IPS-20b (cell line): ENCODE data around the gene PAGR1.
"Not testable (repeated sequence)": the region's sequence is repeated elsewhere in the genome, so short reads cannot be mapped to it uniquely, and the experiment has no call there.

Experiments used
- H3K27ac ChIP-seq: one replicate; pipeline ENCODE4 v1.5.1; 2013; ENCODE audit warnings: low read length
- H3K27me3 ChIP-seq: 2 replicates; pipeline ENCODE4 v1.6.1; 2013; ENCODE audit warnings: mild to moderate bottlenecking, low read length, inconsistent platforms; ENCODE audit not compliant: insufficient read depth
- H3K36me3 ChIP-seq: 2 replicates; pipeline ENCODE4 v1.6.1; 2013; ENCODE audit warnings: low read depth, mild to moderate bottlenecking, inconsistent platforms, low read length, moderate library complexity; ENCODE audit not compliant: insufficient read depth
- H3K4me1 ChIP-seq: 2 replicates; pipeline ENCODE4 v1.6.1; 2013; ENCODE audit warnings: mild to moderate bottlenecking, control low read depth, inconsistent platforms, low read length, moderate library complexity; ENCODE audit not compliant: insufficient read depth
- H3K4me3 ChIP-seq: 2 replicates; pipeline ENCODE4 v1.5.1; 2013; ENCODE audit warnings: mild to moderate bottlenecking, low read length, inconsistent platforms
- H3K9ac ChIP-seq: 2 replicates; pipeline ENCODE4 v1.6.1; 2013; ENCODE audit warnings: low read depth, mild to moderate bottlenecking, inconsistent platforms, low read length, moderate library complexity
- H3K9me3 ChIP-seq: 2 replicates; pipeline ENCODE4 v1.6.1; 2013; ENCODE audit warnings: mild to moderate bottlenecking, low read depth, low read length, inconsistent platforms; ENCODE audit not compliant: insufficient read depth

Gene PAGR1

GRCh38 chr16:29818082-29818481 lies 2.1 kb downstream of the PAGR1 start:
- Histone ChIP-seq H3K9me3 (no peaks in the 10 kb centered on the region), H3K4me3 (peak overlapping the region; percentile 16; the same call in 1 of the 2 replicates), H3K9ac (no peak overlapping the region), H3K27ac (no peak overlapping the region), H3K4me1 (peaks cover 10% of the 10 kb centered on the region; the same call in 1 of the 2 replicates), H3K36me3 (peaks cover 33% of the 10 kb centered on the region), H3K27me3 (no peaks in the 10 kb centered on the region)

DNA sequence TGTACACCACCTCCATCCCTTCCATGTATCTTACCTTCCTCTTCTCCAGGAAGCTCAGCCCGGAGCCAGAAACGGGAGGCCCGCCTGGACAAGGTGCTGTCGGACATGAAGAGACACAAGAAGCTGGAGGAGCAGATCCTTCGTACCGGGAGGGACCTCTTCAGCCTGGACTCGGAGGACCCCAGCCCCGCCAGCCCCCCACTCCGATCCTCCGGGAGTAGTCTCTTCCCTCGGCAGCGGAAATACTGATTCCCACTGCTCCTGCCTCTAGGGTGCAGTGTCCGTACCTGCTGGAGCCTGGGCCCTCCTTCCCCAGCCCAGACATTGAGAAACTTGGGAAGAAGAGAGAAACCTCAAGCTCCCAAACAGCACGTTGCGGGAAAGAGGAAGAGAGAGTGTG lies 3.6 kb downstream of the PAGR1 start:
- Histone ChIP-seq H3K9ac (no peak overlapping the region), H3K27me3 (no peaks in the 10 kb centered on the region), H3K9me3 (no peaks in the 10 kb centered on the region), H3K4me3 (no peak overlapping the region), H3K27ac (no peak overlapping the region), H3K4me1 (peaks cover 3% of the 10 kb centered on the region; the same call in 1 of the 2 replicates), H3K36me3 (peaks cover 33% of the 10 kb centered on the region)

DNA sequence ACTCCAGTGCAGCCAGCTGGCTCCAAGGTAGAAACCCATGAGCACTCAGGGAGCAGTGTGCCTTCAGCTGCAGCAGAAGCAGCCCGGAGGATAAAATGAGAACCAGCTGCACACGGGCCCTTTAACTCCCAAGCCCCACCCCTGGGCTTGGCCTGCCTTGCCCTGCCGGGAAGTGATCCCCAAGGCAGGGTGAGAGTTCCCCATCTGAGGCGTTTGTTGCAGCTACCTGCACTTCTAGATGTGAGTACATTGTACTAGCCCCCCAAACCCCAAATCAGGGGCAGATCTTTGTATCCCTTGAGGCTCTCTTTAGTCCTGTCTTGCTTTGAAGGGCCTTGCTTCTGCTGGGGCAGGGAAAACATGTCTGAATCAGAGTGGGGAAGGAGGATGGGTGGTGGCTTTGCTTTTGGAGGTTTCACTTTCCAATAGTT lies 4.3 kb downstream of the PAGR1 start, which contains the start of gene MVP:
Gene MVP, plus strand, starts transcription at position 192 of the 431 bp plus-strand sequence. CDS start 10,088 bp downstream, outside the sequence.
- Histone ChIP-seq H3K27ac (no peak within 1 kb of the TSS), H3K27me3 (no peaks in the 10 kb centered on the region), H3K9ac (no peak within 1 kb of the TSS; the same call in 1 of the 2 replicates), H3K9me3 (no peaks in the 10 kb centered on the region), H3K36me3 (peaks cover 33% of the 10 kb centered on the region), H3K4me3 (no peak within 1 kb of the TSS; the same call in 1 of the 2 replicates), H3K4me1 (peaks cover 6% of the 10 kb centered on the region; the same call in 1 of the 2 replicates)

- H3K4me3 ChIP-seq, result no peak overlapping the region; the same call in 1 of the 2 replicates
- H3K9me3 ChIP-seq, result no peaks in the 10 kb centered on the region
- no peak overlapping the region; the same call in 1 of the 2 replicates for H3K9ac ChIP-seq
- H3K36me3 ChIP-seq, result peaks cover 33% of the 10 kb centered on the region
- H3K27ac ChIP-seq, result no peak overlapping the region
- H3K4me1 ChIP-seq, result peaks cover 13% of the 10 kb centered on the region; the same call in 1 of the 2 replicates
- H3K27me3 ChIP-seq, result no peaks in the 10 kb centered on the region
Observed at GRCh38 chr16:29820730-29821642, 5.0 kb downstream of the PAGR1 start.

DNA sequence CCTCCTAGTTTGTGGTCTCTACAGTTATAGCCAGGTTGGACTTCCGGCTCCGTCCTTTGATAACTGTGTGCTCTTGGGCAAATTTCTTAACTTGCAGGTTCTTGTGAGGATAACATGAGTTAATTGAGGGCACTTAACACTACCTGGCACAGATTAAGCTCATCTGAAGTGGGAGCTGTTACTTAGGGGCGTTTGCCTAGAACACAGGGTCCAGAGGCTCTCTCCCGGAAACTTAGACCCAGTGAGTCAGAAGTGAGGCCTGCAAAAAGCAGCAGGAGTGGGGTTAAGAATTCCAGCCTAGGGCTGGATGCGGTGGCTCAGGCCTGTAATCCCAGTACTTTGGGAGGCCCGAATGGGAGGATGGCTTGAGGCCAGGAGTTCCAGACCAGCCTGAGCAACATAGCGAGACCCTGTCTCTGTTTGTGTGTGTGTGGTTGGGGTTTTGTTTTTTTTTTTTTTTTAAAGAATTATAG lies 5.7 kb downstream of the PAGR1 start:
- Histone ChIP-seq H3K36me3 (peaks cover 33% of the 10 kb centered on the region), H3K4me1 (peaks cover 13% of the 10 kb centered on the region; the same call in 1 of the 2 replicates), H3K9me3 (no peaks in the 10 kb centered on the region), H3K4me3 (no peak overlapping the region), H3K9ac (no peak overlapping the region), H3K27ac (no peak overlapping the region), H3K27me3 (no peaks in the 10 kb centered on the region)

DNA sequence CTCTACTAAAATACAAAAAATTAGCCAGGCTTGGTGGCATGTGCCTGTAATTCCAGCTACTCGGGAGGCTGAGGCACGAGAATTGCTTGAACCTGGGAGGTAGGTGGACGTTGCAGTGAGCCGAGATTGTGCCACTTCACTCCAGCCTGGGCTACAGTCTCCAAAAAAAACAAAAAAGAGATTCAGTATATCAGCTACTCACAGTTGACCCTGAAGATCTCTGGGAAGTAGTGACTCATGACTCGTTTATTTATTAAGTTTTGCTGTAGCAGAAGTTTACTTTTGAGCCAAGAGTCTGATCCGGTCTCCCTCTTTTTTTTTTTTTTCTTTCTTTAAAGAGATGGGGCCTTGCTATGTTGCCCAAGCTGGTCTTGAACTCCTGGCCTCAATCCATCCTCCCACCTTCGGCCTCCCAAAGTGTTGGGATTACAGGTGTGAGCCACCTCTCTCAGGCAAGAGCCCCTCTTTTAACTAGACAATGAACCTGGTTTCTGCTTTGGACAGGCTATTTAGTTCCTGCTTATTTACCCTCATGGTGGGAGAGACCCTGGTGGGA lies 8.7 kb downstream of the PAGR1 start:
- no peak overlapping the region for H3K4me3 ChIP-seq
- H3K27me3 ChIP-seq, result no peaks in the 10 kb centered on the region
- no peaks in the 10 kb centered on the region for H3K9me3 ChIP-seq
- no peak overlapping the region for H3K27ac ChIP-seq
- H3K9ac ChIP-seq, result no peak overlapping the region
- H3K36me3 ChIP-seq, result peaks cover 14% of the 10 kb centered on the region
- H3K4me1 ChIP-seq, result peaks cover 13% of the 10 kb centered on the region; the same call in 1 of the 2 replicates

DNA sequence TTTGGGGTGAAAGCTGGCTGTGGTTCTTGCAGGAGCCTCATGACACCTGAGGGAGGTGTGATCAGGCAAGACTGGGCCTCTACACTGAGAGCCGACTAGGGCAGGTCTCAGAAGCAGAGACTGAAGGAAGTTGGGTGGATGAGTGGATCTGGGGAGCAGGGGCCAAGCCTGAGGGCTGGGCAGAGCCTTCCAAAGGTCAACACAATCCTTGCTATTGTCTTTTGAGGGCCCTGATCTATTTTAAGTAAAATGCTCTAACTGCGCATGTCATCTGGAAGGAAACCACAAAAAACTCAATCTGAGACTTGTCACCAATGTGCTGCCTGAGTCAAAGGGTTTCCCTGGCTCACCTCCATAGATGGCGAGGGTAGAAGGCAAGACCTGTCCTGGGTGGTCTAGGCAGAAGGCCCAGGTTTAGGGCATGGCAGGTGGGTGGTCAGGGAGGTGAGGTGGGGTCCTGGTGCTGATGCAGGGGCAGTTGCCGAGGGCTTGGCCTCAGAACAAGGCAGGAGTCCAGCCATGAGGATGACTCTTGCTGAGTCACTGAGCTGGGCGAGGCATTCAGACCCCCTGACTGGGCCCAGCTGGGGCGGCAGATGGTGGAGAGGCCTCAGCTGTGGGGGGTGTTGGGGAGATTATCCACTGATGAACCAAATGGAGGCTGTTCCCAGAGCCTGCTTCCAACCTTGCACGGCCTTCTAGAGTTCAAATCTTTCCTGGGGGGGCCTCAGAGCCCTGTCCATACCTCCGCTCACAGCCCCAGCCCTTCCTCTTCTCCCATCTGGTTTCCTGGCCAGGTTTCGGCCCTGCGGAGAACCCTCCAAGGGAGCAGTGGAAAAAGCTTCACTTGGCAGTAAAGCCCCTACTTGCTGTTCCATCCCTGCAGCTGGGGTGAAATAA lies 9.4 kb downstream of the PAGR1 start:
- Histone ChIP-seq H3K36me3 (peaks cover 7% of the 10 kb centered on the region), H3K27me3 (no peaks in the 10 kb centered on the region), H3K9me3 (no peaks in the 10 kb centered on the region), H3K9ac (0 out of 2 replicates have a peak overlapping the region, but pooled peaks have one; percentile 11), H3K4me3 (no peak overlapping the region), H3K27ac (no peak overlapping the region), H3K4me1 (peaks cover 13% of the 10 kb centered on the region; the same call in 1 of the 2 replicates)

GRCh38 chr16:29826342-29826695 lies 10.4 kb downstream of the PAGR1 start:
- no peak overlapping the region for H3K27ac ChIP-seq
- no peak overlapping the region for H3K9ac ChIP-seq
- H3K36me3 ChIP-seq, result no peaks in the 10 kb centered on the region; the same call in none of the 2 replicates
- peaks cover 10% of the 10 kb centered on the region; the same call in 1 of the 2 replicates for H3K4me1 ChIP-seq
- no peaks in the 10 kb centered on the region for H3K9me3 ChIP-seq
- H3K4me3 ChIP-seq, result no peak overlapping the region
- no peaks in the 10 kb centered on the region for H3K27me3 ChIP-seq

- H3K4me3 ChIP-seq, result no peak overlapping the region
- no peak overlapping the region for H3K27ac ChIP-seq
- H3K9me3 ChIP-seq, result no peaks in the 10 kb centered on the region
- H3K4me1 ChIP-seq, result 0 out of 2 replicates have a peak, but pooled peaks cover 2% of the 10 kb centered on the region
- H3K27me3 ChIP-seq, result no peaks in the 10 kb centered on the region
- H3K9ac ChIP-seq, result no peak overlapping the region
- H3K36me3 ChIP-seq, result no peaks in the 10 kb centered on the region
Observed at GRCh38 chr16:29830774-29831173, 14.8 kb downstream of the PAGR1 start.

GRCh38 chr16:29831490-29831889 lies 15.5 kb downstream of the PAGR1 start:
- no peaks in the 10 kb centered on the region for H3K4me1 ChIP-seq
- H3K9me3 ChIP-seq, result no peaks in the 10 kb centered on the region
- no peak overlapping the region for H3K27ac ChIP-seq
- H3K9ac ChIP-seq, result no peak overlapping the region
- H3K27me3 ChIP-seq, result no peaks in the 10 kb centered on the region
- no peaks in the 10 kb centered on the region for H3K36me3 ChIP-seq
- H3K4me3 ChIP-seq, result no peak overlapping the region

- H3K27me3 ChIP-seq, H3K27ac ChIP-seq, H3K9ac ChIP-seq, H3K4me1 ChIP-seq, H3K36me3 ChIP-seq, H3K9me3 ChIP-seq, H3K4me3 ChIP-seq: not testable (repeated sequence)
Observed at GRCh38 chr16:29833219-29833618, 17.3 kb downstream of the PAGR1 start.
